NCI-H1048 (cell line): Measurements from ENCODE around the gene NEURL2.
"Not testable (repeated sequence)": the region's sequence is repeated elsewhere in the genome, so short reads cannot be mapped to it uniquely, and the experiment has no call there.

Experiments
- DNase-seq: peaks from one replicate; lab custom pipeline; 2025; lab: John Stamatoyannopoulos, UW

NEURL2 gene

DNA sequence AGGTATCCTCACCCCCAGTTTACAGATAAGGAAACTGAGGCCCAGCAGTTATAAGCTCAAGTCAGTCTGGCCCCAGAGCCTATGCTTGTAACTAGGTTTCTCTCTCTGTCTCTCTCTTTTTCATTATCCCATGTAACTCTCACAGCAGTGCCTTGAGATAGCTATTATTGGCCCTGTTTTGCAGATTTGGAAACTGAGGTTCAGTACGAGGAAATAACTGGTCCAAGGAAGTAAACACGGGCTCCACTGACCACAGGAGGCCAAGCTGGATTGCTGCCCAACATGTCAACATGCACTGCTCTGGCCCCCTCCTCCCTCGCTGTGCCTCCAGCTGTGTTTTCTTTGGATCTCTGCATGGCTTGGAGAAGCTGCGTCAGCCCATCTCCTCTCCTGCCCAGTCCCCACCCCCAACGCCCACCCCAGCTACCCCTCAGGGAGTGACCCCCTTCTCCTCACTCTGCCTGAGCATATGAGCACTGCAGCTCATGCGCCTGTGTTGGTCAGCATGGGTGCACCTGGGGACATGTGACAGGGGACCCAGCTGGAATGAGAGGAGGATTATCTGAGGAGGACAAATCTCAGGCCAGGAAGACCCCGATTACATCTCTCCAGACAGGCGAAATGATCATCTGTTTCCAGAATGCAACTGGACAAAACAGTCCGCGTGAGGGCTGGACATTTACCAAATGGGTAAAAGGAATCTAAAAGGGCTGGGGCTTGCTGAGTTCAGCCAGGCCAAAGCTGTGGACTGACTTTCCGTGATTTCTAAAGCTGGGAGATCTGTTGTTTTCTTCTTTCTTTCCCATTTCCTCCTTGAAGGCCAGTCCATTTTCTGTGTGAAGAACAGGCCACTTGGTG is 28.8 kb upstream of the NEURL2 start:
- no peak for DNase-seq

DNA sequence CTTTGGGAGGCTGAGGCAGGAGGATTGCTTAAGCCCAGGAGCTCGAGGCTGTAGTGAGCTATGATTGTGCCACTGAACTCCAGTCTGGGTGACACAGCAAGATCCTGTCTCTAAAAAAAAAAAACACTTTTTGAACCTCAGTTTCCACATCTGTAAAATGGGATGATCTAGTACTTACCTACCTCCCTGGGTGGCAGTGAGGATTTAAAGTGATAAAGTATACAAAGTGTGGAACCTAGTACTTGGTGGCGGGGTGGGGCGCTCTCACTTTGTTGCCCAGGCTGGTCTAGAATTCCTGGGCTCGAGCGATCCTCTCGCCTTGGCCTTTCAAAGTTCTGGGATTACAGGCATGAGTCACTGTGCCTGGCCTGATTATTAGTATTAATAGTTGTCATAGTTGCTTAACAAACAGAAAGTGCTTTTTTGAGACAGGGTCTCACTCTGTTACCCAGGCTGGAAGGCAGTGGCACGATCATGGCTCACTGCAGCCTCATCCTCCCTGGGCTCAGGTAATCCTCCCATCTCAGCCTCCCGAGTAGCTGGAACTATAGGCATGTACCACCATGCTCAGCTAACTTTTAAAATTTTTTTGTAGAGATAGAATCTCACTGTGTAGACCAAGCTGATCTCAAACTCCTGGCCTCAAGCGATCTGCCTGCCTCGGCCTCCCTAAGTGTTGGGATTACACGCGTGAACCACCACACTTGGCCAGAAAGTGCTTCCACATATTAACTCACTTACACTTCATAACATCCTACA is 27.9 kb upstream of the NEURL2 start:
- no peak for DNase-seq

GRCh38 chr20:45918182-45918737 is 27.3 kb upstream of the NEURL2 start:
- no peak for DNase-seq

DNA sequence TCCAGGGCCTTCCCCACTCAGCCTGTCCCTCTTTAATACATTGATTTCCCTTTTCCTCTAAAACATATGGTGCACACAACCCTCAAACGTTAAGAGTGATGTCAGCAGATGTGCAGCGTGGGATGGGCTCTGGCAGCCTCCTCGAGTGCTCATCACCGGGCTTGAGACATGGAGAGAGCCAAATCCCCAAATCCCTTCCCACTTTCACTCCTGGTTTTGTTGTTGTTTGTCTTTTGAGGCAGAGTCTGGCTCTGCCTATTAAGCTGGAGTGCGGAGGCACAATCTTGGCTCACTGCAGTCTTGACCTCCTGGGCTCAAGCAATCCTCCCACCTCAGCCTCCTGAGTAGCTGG is 26.8 kb upstream of the NEURL2 start:
- DNase-seq = no peak

DNA sequence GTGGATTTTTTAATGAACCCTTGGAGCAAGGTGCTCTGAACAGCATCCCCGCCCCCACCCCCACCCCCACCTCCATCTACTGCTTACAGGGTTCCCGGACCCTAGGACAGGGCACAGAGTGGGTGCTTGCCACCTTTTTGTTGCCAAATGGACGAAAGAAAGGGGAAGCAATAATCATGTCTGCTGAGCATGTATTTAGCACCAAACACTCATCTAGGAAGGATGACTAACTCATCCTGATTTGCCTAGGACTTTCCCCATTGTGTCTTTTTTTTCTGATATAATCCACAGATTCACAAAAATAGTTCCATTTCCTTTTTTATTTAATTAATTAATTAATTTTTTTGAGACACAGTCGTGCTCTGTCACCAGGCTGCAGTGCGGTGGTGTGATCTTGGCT is 22.1 kb upstream of the NEURL2 start:
- no peak for DNase-seq

GRCh38 chr20:45912344-45912682 is 21.3 kb upstream of the NEURL2 start:
- no peak for DNase-seq

DNA sequence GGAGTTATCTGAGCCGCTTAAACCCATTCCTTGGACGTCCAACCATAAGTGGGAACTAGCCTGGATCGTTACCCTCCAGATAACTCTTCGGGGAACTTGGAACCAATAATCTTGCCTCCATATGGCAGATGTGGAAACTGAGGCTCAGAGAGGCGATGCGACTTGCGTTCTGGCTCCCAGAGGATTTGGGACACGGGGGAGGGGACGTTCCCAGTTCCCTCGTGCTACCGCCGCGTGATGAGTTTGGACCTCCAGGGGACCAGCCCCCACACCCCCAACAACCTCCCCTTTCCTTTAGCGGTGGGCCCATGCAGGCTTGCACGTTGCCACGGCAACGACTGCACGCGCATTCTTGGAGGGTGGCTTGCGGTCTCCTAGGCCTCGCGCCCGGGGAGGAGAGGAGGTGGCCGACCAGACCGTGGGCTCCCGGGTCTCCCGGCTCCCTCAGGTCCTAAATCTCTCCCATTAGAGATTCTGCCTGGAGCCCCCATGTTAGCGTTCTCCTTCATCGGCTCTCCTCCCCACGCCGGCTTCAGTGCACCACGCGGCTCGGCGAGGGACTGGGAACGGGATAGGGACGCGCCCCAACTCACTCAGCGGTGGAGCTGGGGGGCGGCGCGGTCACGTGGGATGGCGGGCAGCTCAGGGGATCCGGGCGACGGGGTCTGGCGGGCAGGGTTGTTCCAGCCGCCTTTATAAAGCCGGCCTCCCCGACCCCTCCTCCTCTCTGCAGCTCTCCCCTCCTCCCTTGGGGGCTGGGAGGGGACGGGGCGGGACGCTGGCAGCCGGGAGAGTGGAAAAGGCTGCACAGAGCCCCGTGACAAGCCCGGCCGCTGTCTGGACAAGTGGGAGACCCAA is 20.7 kb upstream of the NEURL2 start, which contains the start of gene PLTP:
Gene PLTP (minus strand): TSS at position 670 of the 858 bp plus-strand sequence. CDS start 703 bp downstream, outside the sequence.
- DNase-seq = no peak

DNA sequence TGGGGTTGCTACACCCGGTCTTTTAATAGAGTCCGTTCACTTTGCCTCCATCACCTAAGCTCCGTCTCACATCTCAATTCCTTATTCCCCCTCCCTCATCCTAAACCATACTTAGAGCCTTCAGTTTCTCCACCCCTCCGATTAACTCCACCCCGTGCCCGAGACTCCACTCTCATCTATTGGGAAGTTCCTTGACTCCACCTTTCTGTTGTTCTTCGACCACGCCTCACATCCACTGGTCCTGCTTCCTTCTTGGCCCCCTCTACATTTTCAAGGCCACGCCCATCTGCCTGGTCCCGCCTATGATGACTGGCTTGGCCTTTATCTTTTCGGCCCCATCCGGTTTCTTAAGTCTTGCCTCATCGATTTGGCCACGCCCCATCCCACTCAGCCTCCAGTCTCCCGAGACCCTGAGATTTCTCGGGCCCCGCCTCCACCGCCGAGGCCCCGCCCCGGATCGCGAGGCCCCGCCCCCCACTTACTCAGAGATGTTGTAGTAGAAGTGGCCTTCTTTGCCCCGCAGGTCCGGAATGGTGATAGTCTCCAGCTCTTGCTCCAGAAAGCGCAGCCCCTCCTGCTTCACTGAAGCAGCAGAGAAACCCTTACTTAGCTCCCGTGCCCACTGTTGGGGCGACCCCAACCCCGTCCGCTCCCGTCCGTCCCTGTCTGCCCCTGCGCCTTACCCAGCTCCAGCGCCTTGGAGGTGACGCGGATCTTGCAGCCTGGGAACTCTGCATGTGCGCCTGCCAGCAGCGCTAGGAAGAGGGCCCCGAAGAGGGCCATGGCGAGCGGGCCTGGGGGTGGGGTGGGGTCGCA is 19.9 kb upstream of the NEURL2 start:
- peak; percentile 91 for DNase-seq

DNA sequence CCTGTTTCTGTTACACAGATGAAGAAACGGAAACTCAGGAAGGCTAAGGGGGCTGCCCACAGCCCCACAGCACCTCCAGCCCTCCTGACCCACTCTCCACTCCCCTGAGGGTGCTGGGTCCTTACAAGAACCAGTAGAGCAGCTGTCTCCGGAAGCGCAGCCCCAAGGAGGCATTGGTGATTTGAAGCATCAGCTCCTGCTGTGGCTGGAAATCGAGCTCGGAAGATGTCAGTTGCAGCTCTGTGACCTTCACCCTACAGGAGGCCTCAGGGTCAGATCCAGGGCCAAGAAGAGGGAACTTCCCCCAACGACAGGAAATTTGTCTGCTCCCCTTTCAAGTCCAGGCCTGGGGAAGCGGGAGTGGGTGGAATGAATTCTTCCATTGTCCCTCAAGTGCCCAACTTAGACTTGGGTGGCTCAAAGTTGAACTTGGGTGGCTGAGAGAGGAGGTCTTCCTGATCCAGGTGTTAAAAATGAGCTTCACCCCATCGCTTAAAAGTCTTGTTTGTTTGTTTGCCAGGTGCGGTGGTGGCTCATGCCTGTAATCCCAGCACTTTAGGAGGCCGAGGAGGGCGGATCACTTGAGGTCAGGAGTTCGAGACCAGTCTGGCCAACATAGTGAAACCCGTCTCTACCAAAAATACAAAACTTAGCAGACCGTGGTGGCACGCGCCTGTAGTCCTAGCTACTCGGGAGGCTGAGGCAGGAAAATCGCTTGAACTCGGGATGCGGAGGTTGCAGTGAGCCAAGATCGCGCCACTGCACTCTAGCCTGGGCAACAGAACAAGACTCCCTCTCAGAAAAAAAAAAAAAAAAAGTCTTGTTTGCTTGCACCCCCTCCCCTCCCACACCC is 19.0 kb upstream of the NEURL2 start:
- no peak for DNase-seq

- DNase-seq = no peak
Observed at GRCh38 chr20:45909336-45909808, 18.4 kb upstream of the NEURL2 start.

GRCh38 chr20:45908084-45908483 is 17.1 kb upstream of the NEURL2 start:
- no peak for DNase-seq

DNA sequence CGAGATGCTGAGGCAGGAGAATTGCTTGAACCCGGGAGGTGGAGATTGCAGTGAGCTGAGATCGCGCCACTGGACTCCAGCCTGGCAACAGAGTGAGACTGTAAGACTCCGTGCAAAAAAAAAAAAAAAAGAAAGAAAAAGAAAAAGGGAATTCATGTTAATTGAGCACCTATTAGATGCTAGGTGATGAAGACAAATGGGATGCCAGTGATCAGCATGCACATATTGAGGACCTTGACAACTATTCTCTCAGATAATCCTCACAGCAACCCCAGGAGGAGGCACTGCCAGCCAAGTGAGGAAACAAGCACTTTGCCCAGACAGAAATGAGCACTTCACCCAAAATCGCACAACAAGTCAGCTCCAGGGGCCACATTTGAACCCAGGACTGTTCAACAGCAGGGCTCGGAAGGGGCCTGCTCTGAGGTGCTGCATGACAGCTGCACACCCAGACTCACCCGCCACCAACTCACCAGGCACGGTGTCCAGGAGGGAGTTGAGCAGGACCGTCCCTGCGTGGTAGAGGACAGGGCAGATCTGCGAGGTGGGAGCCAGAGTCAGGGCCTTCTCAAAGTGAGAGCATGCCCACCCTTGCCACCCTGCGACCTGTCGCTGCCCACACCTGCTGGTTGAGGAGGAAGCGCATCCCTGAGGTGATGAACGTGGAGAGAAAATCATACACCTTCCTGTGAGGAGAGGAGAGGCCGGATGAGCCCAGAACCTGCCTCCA is 16.4 kb upstream of the NEURL2 start:
- DNase-seq = no peak

DNA sequence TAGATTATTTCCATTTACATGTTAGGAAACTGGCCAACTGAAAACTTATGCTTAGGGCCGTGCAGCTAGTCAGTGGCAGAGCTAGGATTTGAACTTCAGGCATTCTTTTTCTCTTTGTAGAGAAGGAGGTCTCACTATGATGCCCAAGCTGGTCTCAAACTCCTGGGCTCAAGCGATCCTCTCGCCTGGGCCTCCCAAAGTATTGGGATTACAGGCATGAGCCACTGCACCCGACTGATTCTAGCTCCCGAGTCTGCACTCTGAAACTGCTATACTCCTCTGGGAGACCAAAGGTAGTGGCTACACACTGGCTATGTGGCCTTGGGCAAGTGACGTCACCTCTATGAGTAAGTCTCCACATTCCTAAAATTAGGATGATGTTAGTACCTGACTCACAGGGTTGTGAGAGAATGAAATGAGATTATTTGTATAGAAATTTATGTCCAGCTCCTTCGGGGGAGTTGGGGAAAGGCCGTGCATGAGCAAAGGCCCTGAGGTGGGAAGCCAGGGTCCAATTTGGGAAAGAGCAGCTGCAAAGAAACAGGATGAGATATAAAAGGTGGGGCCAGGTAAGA is 14.6 kb upstream of the NEURL2 start:
- DNase-seq = no peak

GRCh38 chr20:45904583-45905504 is 13.8 kb upstream of the NEURL2 start:
- no peak for DNase-seq

DNA sequence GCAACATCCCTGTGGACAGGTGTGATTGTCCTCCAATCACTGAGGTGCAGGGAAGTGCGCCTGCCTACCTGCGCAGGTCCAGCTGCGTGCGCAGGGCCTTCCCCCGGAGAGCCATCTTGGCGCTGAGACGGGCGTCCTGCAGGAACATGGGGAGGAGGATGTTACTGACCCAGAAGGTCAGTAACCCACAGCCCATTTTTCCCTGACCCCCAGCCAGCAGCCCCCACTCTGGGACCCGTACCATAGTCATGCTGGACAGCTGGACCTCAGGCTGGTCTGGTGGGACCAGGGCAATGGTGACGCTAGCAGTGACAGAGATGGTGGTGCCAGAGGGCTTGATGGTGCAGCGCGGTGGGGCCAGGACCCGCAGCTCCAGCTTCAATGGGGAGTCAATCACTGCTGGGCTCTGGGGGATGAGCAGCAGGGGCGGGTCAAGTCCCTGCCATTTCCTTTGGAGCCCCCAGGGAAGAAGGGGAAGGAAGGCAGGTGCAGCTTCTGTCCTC is 11.2 kb upstream of the NEURL2 start:
- no peak for DNase-seq

- DNase-seq = not testable (repeated sequence)
Observed at GRCh38 chr20:45901332-45901731, 10.3 kb upstream of the NEURL2 start.

DNA sequence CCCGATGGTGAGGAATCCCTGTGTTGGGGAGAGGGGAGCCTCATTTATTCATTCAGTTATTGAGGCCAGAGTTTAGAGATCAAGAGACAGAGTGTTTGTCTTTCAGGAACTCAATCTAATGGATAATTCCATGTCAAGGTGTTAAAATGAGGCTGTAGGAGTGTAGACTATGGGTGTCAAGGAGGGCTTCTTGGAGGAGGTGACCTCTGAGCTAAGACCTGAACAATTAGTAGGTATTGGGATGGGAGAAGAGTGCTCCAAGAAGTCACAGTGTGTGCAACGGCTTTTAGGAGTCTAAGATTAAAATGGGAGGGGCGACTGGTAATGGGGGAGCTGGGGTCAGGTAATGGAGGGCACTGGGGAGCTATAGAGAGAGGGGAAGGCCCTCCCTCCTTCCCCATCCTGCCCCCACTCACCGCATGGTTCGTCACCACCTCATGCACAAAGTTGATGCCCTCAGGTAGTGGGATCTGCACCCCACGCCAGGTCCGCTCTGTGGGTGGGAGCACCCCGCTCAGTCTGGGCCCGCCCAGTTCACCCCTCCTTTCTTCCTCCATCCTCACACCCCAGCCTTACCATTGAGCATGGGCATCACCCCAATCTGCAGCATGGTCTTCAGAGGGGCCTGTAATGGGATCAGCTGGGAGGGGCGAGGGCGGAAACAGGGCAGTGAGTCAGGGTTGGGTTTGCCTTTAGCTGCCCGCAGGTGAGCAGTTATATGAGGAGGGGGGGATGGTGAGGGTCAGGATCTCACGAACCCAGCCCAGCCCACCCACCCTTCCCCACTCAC is 8.2 kb upstream of the NEURL2 start:
- DNase-seq = no peak
